Measurements from ENCODE around the gene LRSAM1.

The LRSAM1 gene

GRCh38 chr9:127421057-127421456, 30.3 kb upstream of the LRSAM1 start:
- peaks cover 3% of the 10 kb centered on the region for H3K27me3 Mint-ChIP-seq
- H3K36me3 Mint-ChIP-seq (ENCODE audit: low read depth): peaks cover 13% of the 10 kb centered on the region
- H3K4me1 Mint-ChIP-seq (ENCODE audit: low read depth): peaks cover 34% of the 10 kb centered on the region
- no peak overlapping the region for H3K27ac Mint-ChIP-seq
- H3K9me3 Mint-ChIP-seq: no peaks in the 10 kb centered on the region
- H3K4me3 Mint-ChIP-seq: no peak overlapping the region

GRCh38 chr9:127422133-127422782, 29.1 kb upstream of the LRSAM1 start:
- Mint-ChIP-seq H3K27me3 (no peaks in the 10 kb centered on the region), H3K9me3 (no peaks in the 10 kb centered on the region), H3K27ac (no peak overlapping the region), H3K4me3 (peak overlapping the region; percentile 97), H3K36me3 (ENCODE audit: low read depth) (peaks cover 20% of the 10 kb centered on the region), H3K4me1 (ENCODE audit: low read depth) (peaks cover 45% of the 10 kb centered on the region)

GRCh38 chr9:127422787-127423186, 28.5 kb upstream of the LRSAM1 start:
- Mint-ChIP-seq H3K27ac (peak overlapping the region; percentile 99), H3K4me3 (peak overlapping the region; percentile 97), H3K9me3 (no peaks in the 10 kb centered on the region), H3K27me3 (no peaks in the 10 kb centered on the region), H3K36me3 (ENCODE audit: low read depth) (peaks cover 23% of the 10 kb centered on the region), H3K4me1 (ENCODE audit: low read depth) (peaks cover 50% of the 10 kb centered on the region)

GRCh38 chr9:127423476-127423933, 27.8 kb upstream of the LRSAM1 start:
- Mint-ChIP-seq H3K4me1 (ENCODE audit: low read depth) (peaks cover 57% of the 10 kb centered on the region), H3K36me3 (ENCODE audit: low read depth) (peaks cover 30% of the 10 kb centered on the region), H3K27ac (peak overlapping the region; percentile 99), H3K4me3 (peak overlapping the region; percentile 97), H3K9me3 (no peaks in the 10 kb centered on the region), H3K27me3 (no peaks in the 10 kb centered on the region)

GRCh38 chr9:127423934-127424675, 27.2 kb upstream of the LRSAM1 start, which contains the start of gene ZNF79:
Gene ZNF79, plus strand, starts transcription at chr9:127424382. Its CDS starts 406 bp downstream, at chr9:127424788.
- no peaks in the 10 kb centered on the region for H3K27me3 Mint-ChIP-seq
- H3K36me3 Mint-ChIP-seq (ENCODE audit: low read depth): peaks cover 36% of the 10 kb centered on the region
- H3K4me3 Mint-ChIP-seq: peak within 1 kb of the TSS; percentile 97
- H3K9me3 Mint-ChIP-seq: no peaks in the 10 kb centered on the region
- peaks cover 63% of the 10 kb centered on the region for H3K4me1 Mint-ChIP-seq (ENCODE audit: low read depth)
- H3K27ac Mint-ChIP-seq: peak within 1 kb of the TSS; percentile 99

GRCh38 chr9:127424676-127424999, 26.7 kb upstream of the LRSAM1 start:
- Mint-ChIP-seq H3K27me3 (no peaks in the 10 kb centered on the region), H3K9me3 (no peaks in the 10 kb centered on the region), H3K4me1 (ENCODE audit: low read depth) (peaks cover 66% of the 10 kb centered on the region), H3K36me3 (ENCODE audit: low read depth) (peaks cover 37% of the 10 kb centered on the region), H3K4me3 (peak overlapping the region; percentile 97), H3K27ac (peak overlapping the region; percentile 99)

GRCh38 chr9:127426756-127427155, 24.6 kb upstream of the LRSAM1 start:
- Mint-ChIP-seq H3K36me3 (ENCODE audit: low read depth) (peaks cover 54% of the 10 kb centered on the region), H3K4me1 (ENCODE audit: low read depth) (peaks cover 80% of the 10 kb centered on the region), H3K4me3 (peak overlapping the region; percentile 97), H3K27ac (peak overlapping the region; percentile 99), H3K9me3 (no peaks in the 10 kb centered on the region), H3K27me3 (no peaks in the 10 kb centered on the region)

- Mint-ChIP-seq H3K4me1 (ENCODE audit: low read depth) (peaks cover 66% of the 10 kb centered on the region), H3K36me3 (ENCODE audit: low read depth) (peaks cover 64% of the 10 kb centered on the region), H3K27me3 (no peaks in the 10 kb centered on the region), H3K4me3 (peak overlapping the region; percentile 47), H3K27ac (peak overlapping the region; percentile 69), H3K9me3 (no peaks in the 10 kb centered on the region)
Observed at GRCh38 chr9:127428348-127428747, 23.0 kb upstream of the LRSAM1 start.

GRCh38 chr9:127430415-127430814, 20.9 kb upstream of the LRSAM1 start:
- peaks cover 53% of the 10 kb centered on the region for H3K4me1 Mint-ChIP-seq (ENCODE audit: low read depth)
- no peaks in the 10 kb centered on the region for H3K9me3 Mint-ChIP-seq
- no peaks in the 10 kb centered on the region for H3K27me3 Mint-ChIP-seq
- H3K36me3 Mint-ChIP-seq (ENCODE audit: low read depth): peaks cover 78% of the 10 kb centered on the region
- H3K27ac Mint-ChIP-seq: peak overlapping the region; percentile 52
- H3K4me3 Mint-ChIP-seq: no peak overlapping the region

- peak overlapping the region; percentile 37 for H3K4me3 Mint-ChIP-seq
- peak overlapping the region; percentile 88 for H3K27ac Mint-ChIP-seq
- H3K27me3 Mint-ChIP-seq: no peaks in the 10 kb centered on the region
- H3K4me1 Mint-ChIP-seq (ENCODE audit: low read depth): peaks cover 18% of the 10 kb centered on the region
- no peaks in the 10 kb centered on the region for H3K9me3 Mint-ChIP-seq
- H3K36me3 Mint-ChIP-seq (ENCODE audit: low read depth): peaks cover 77% of the 10 kb centered on the region
Observed at GRCh38 chr9:127437497-127438264, 13.6 kb upstream of the LRSAM1 start.

GRCh38 chr9:127438394-127438793, 12.9 kb upstream of the LRSAM1 start:
- Mint-ChIP-seq H3K27me3 (no peaks in the 10 kb centered on the region), H3K4me3 (no peak overlapping the region), H3K9me3 (no peaks in the 10 kb centered on the region), H3K36me3 (ENCODE audit: low read depth) (peaks cover 77% of the 10 kb centered on the region), H3K4me1 (ENCODE audit: low read depth) (peaks cover 18% of the 10 kb centered on the region), H3K27ac (no peak overlapping the region)

- Mint-ChIP-seq H3K27me3 (no peaks in the 10 kb centered on the region), H3K4me1 (ENCODE audit: low read depth) (peaks cover 31% of the 10 kb centered on the region), H3K4me3 (no peak overlapping the region), H3K9me3 (peaks cover 8% of the 10 kb centered on the region), H3K27ac (peak overlapping the region; percentile 59), H3K36me3 (ENCODE audit: low read depth) (peaks cover 87% of the 10 kb centered on the region)
Observed at GRCh38 chr9:127444283-127444920, 6.9 kb upstream of the LRSAM1 start.

GRCh38 chr9:127444921-127445850, 6.1 kb upstream of the LRSAM1 start:
- no peak overlapping the region for H3K4me3 Mint-ChIP-seq
- peaks cover 38% of the 10 kb centered on the region for H3K4me1 Mint-ChIP-seq (ENCODE audit: low read depth)
- H3K36me3 Mint-ChIP-seq (ENCODE audit: low read depth): peaks cover 92% of the 10 kb centered on the region
- H3K27me3 Mint-ChIP-seq: no peaks in the 10 kb centered on the region
- peak overlapping the region; percentile 99 for H3K27ac Mint-ChIP-seq
- peaks cover 8% of the 10 kb centered on the region for H3K9me3 Mint-ChIP-seq
